ENCODE results near the gene SLC38A8. TPM values are rescaled to one million over a fixed set of nuclear protein-coding genes. Genes with fewer than 3 reads are reported as not detected.

SLC38A8 gene
- polyA plus RNA-seq, 1 donor from 2014 or later: not detected

DNA sequence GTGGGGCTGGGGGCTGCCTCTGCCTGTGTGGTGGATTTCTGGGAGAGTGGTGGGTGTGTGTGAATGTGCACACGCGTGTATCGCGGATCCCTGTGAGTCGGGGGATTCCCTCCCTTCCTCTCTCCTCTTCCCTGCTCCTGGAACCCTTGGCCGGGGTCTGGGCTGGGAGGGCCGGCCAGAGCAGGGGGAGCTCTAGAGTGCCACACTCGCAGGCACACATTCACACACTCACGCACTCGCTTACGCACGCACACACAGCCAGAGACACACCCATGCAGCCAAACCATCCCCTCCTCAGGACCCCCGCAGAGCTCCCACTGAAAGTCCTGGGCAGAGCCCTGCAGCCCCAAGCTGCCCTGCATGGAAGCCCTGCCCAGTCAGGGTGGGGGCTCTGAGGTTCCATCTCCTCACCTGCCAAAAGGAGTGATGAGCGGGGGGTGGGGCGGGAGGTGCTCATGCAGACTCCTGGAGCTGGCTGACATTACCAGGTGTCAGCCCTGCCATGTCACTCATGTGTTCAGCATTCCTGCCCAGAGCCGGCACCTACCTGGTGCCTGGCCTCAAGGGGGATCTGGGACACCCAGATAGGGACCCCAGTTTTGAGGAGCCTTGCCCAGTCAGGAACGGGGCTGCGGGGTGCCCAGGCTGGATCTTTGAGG lies 72.7 kb downstream of the SLC38A8 start:
- no peaks in the 10 kb centered on the region for H4K20me1 ChIP-seq (ENCODE audit: insufficient read depth)
- H3K79me2 ChIP-seq (replicated peaks; ENCODE audit: insufficient read depth, low read length): no peaks in the 10 kb centered on the region
- H3K36me3 ChIP-seq (ENCODE audit: insufficient read depth, low read length): no peaks in the 10 kb centered on the region
- H3K9me2 ChIP-seq (ENCODE audit: insufficient read depth, low read length): no peaks in the 10 kb centered on the region
- peak overlapping the region; percentile 35 for H3K4me3 ChIP-seq (ENCODE audit: low read length)
- no peaks in the 10 kb centered on the region for H3K9me3 ChIP-seq (ENCODE audit: low read length)
- H3K9ac ChIP-seq (ENCODE audit: low read length): no peak overlapping the region
- H3K27me3 ChIP-seq (ENCODE audit: insufficient read depth, low read depth, low read length): peaks cover 7% of the 10 kb centered on the region
- no peak overlapping the region for H2AFZ ChIP-seq (ENCODE audit: low read depth, low read length)
- no peak overlapping the region for H3K27ac ChIP-seq (ENCODE audit: low read length)
- TF ChIP-seq POLR2AphosphoS5 (IDR thresholded peaks at IDR 0.05): no peak
- no peak for TF ChIP-seq MXI1 (conservative IDR thresholded peaks at IDR 0.05; ENCODE audit: poor library complexity, severe bottlenecking)
- no peaks in the 10 kb centered on the region for H3F3A ChIP-seq (ENCODE audit: insufficient read depth, low read length, poor library complexity, severe bottlenecking)
- H3K4me2 ChIP-seq (ENCODE audit: low read length): no peak overlapping the region

DNA sequence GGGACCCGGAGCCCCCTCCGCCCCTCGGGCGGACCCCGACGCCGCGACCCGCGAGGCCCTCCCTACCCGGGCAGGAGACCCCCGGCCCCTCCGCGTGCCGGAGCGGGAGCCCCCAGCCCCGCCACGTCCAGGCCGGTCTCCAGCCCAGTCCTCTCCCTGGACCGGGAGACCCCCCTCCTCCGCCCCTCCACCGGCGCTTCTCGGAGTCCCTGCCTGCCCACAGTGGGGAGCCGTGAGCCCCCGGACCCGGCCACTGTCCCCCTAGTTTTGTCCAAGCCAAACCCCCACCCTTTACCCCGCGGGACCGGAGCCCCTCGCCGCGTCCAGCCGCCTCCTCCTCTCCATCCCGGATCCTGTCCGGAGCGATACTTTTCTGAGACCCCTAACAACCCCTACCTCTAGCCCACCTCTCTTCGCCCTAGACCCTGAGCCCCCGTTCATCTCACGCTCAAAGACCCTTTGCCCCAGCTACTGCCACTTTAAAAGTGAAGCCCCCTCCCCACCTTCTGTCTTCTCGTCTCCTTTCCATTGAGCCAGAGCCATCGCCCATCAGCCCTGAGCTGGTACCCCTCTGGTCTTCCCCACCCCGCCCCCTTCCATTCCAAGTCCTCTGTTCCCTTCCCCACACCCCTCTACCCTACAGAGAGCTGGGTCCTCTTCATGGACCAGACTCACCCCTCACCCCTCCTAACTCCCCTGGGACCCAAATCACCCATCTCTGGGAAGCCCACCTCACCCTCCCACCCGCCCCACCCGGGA lies 73.5 kb downstream of the SLC38A8 start:
- Histone ChIP-seq H3K4me2 (ENCODE audit: low read length) (no peak overlapping the region), H3K9me3 (ENCODE audit: low read length) (no peaks in the 10 kb centered on the region), H4K20me1 (ENCODE audit: insufficient read depth) (no peaks in the 10 kb centered on the region), H3K79me2 (replicated peaks; ENCODE audit: insufficient read depth, low read length) (no peaks in the 10 kb centered on the region), H3F3A (ENCODE audit: insufficient read depth, low read length, poor library complexity, severe bottlenecking) (no peaks in the 10 kb centered on the region), H3K27ac (ENCODE audit: low read length) (no peak overlapping the region), H2AFZ (ENCODE audit: low read depth, low read length) (no peak overlapping the region), H3K4me3 (ENCODE audit: low read length) (peak overlapping the region; percentile 59), H3K9me2 (ENCODE audit: insufficient read depth, low read length) (no peaks in the 10 kb centered on the region), H3K27me3 (ENCODE audit: insufficient read depth, low read depth, low read length) (peaks cover 7% of the 10 kb centered on the region), H3K36me3 (ENCODE audit: insufficient read depth, low read length) (no peaks in the 10 kb centered on the region), H3K9ac (ENCODE audit: low read length) (peak overlapping the region; percentile 38)
- TF ChIP-seq POLR2AphosphoS5 (IDR thresholded peaks at IDR 0.05) (no peak), EZH2 (IDR thresholded peaks at IDR 0.05; ENCODE audit: borderline replicate concordance, insufficient read depth, low read length, poor library complexity, severe bottlenecking) (no peak), EP300 (conservative IDR thresholded peaks at IDR 0.05; ENCODE audit: poor library complexity, severe bottlenecking) (no peak), MXI1 (conservative IDR thresholded peaks at IDR 0.05; ENCODE audit: poor library complexity, severe bottlenecking) (no peak), RAD21 (conservative IDR thresholded peaks at IDR 0.05) (no peak), SMC3 (conservative IDR thresholded peaks at IDR 0.05; ENCODE audit: poor library complexity) (no peak), TAF1 (IDR thresholded peaks at IDR 0.05; ENCODE audit: low read depth) (no peak)
- TF ChIP-seq, protein P1, sequence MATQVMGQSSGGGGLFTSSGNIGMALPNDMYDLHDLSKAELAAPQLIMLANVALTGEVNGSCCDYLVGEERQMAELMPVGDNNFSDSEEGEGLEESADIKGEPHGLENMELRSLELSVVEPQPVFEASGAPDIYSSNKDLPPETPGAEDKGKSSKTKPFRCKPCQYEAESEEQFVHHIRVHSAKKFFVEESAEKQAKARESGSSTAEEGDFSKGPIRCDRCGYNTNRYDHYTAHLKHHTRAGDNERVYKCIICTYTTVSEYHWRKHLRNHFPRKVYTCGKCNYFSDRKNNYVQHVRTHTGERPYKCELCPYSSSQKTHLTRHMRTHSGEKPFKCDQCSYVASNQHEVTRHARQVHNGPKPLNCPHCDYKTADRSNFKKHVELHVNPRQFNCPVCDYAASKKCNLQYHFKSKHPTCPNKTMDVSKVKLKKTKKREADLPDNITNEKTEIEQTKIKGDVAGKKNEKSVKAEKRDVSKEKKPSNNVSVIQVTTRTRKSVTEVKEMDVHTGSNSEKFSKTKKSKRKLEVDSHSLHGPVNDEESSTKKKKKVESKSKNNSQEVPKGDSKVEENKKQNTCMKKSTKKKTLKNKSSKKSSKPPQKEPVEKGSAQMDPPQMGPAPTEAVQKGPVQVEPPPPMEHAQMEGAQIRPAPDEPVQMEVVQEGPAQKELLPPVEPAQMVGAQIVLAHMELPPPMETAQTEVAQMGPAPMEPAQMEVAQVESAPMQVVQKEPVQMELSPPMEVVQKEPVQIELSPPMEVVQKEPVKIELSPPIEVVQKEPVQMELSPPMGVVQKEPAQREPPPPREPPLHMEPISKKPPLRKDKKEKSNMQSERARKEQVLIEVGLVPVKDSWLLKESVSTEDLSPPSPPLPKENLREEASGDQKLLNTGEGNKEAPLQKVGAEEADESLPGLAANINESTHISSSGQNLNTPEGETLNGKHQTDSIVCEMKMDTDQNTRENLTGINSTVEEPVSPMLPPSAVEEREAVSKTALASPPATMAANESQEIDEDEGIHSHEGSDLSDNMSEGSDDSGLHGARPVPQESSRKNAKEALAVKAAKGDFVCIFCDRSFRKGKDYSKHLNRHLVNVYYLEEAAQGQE (IDR thresholded peaks at IDR 0.05; ENCODE audit: borderline replicate concordance): no peak
- TF ChIP-seq, protein P2, sequence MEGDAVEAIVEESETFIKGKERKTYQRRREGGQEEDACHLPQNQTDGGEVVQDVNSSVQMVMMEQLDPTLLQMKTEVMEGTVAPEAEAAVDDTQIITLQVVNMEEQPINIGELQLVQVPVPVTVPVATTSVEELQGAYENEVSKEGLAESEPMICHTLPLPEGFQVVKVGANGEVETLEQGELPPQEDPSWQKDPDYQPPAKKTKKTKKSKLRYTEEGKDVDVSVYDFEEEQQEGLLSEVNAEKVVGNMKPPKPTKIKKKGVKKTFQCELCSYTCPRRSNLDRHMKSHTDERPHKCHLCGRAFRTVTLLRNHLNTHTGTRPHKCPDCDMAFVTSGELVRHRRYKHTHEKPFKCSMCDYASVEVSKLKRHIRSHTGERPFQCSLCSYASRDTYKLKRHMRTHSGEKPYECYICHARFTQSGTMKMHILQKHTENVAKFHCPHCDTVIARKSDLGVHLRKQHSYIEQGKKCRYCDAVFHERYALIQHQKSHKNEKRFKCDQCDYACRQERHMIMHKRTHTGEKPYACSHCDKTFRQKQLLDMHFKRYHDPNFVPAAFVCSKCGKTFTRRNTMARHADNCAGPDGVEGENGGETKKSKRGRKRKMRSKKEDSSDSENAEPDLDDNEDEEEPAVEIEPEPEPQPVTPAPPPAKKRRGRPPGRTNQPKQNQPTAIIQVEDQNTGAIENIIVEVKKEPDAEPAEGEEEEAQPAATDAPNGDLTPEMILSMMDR (IDR thresholded peaks at IDR 0.05; ENCODE audit: poor library complexity, severe bottlenecking): no peak
